GM13976 (cell line): ENCODE measurements around the gene ASCL5.

Experiments used
- DNase-seq: peaks from one replicate; pipeline ENCODE4 v3.0.0; 2012; ENCODE audit warnings: low spot score
- CTCF ChIP-seq: IDR thresholded peaks from 2 replicates; pipeline ENCODE4 v1.5.1; 2012; ENCODE audit warnings: borderline replicate concordance, mild to moderate bottlenecking; ENCODE audit not compliant: insufficient read depth; ENCODE audit errors: extremely low read depth, missing control alignments, control extremely low read depth
- in situ Hi-C: fragments of 300-500 bp; cut with MboI; formaldehyde crosslinking; loops from one replicate; pipeline ENCODE4 v1.12.0; 2022; ENCODE audit warnings: low sequenced_read_pairs, mixed read lengths, inconsistent platforms; ENCODE audit not compliant: unreplicated experiment

The ASCL5 gene

GRCh38 chr1:201080135-201080534 is 46.8 kb downstream of the ASCL5 start:
- DNase-seq, result no peak
- in situ Hi-C loops, result no loop called here
- TF ChIP-seq CTCF, result no peak

- no peak for TF ChIP-seq CTCF
- no peak for DNase-seq
- in situ Hi-C loops, result no loop called here
These were observed 49.2 kb downstream of the ASCL5 start for GRCh38 chr1:201077736-201078135.

- no peak for TF ChIP-seq CTCF
- in situ Hi-C loops, result no loop called here
- no peak for DNase-seq
These were observed 49.9 kb downstream of the ASCL5 start for GRCh38 chr1:201077116-201077515.

- DNase-seq, result no peak
- in situ Hi-C loops, result no loop called here
- no peak for TF ChIP-seq CTCF
These were observed 50.9 kb downstream of the ASCL5 start for GRCh38 chr1:201076092-201076491.

GRCh38 chr1:201074018-201074417 is 53.0 kb downstream of the ASCL5 start:
- DNase-seq, result no peak
- in situ Hi-C loops, result no loop called here
- no peak for TF ChIP-seq CTCF

- no peak for TF ChIP-seq CTCF
- in situ Hi-C loops, result no loop called here
- no peak for DNase-seq
These were observed 54.1 kb downstream of the ASCL5 start for GRCh38 chr1:201072922-201073321.

GRCh38 chr1:201072149-201072548 is 54.8 kb downstream of the ASCL5 start:
- DNase-seq, result no peak
- in situ Hi-C loops, result no loop called here
- TF ChIP-seq CTCF, result no peak
